Activated CD4-positive, CD25-positive, alpha-beta regulatory T cell treated with anti-CD3 and anti-CD28 coated beads, Interleukin-2, amount 50 U/mL, for 72 hours (primary cell): ENCODE measurements around the gene BMP10.

Source experiments
- DNase-seq: peaks from one replicate; pipeline ENCODE4 v3.0.0; 2021

Gene BMP10

DNA sequence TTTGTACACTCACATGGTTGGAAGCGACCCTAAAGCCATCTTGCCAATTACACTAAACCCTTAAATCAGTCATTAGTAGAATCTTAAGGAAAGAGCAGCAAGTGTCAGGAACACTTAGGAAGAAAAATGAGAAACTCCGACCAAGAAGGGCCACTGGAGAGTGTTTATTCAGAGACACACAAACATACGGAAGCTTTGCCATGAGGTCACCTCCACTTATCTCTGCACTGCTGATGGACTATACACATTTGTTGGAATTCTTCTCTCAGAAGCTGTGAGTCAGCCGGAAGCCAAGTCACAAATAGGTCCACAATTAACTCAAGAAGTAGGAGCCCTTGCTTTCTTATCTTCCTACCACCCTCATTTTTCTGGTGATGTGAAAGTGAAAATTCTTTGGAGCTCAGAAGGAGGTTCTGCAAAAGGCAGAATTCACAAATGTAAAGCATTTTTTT is 21.6 kb downstream of the BMP10 start:
- DNase-seq = no peak

DNA sequence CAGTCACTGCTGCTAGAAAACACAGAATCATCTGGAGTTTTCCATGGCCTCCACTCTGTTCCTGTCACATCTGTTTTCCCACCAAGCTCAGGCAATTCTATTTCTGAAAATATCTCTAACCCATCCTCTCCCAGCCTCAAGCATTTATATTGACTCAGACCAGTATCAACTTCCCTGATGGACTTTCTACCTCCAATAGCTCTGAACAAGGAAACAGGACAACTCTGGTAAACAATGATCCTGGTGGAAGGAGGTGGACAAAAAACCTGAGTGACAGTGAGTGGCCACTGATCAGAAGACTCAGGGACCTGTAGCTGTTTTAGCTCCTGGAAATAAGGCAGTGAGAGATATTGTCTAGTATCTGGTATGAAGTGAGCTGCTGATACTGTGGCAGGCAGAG is 23.4 kb downstream of the BMP10 start:
- DNase-seq = no peak

DNA sequence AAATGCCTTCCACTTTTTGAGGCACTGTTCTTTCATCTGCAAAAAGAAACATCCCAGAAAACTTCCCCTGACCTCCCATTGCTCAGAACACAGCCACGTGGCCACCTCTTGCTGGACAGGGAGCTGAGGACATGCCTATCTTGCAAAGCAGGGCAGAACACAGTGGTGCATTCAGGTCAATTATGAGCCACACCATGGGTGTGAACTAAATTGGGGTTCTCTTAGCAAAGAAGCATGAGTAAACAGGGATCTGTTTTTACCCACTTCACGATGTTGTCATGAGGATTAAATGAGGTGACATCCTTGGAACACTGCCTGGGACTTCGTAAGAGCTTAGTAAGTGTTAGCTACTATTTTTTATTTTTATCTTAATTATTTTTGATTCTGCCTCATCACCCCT is 25.1 kb downstream of the BMP10 start:
- DNase-seq = no peak

DNA sequence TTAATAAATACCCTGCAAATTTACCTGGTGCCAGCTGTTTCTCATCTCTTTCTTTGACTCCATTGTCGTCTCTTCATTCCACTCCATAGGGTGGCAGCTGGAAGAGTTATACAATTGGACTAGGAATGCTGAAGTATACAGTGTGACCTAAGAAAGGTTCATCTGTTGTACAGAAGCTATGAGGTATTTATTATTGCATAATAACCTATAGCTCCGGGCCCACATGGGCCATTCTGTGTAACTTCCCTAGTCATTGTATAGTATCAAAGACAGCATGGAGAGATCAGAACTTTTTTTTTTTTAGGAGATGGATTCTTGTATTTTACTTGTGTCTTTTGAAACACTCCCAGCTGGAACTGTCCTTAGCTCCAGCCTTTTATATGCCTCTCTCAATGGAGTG is 26.2 kb downstream of the BMP10 start:
- DNase-seq = no peak

DNA sequence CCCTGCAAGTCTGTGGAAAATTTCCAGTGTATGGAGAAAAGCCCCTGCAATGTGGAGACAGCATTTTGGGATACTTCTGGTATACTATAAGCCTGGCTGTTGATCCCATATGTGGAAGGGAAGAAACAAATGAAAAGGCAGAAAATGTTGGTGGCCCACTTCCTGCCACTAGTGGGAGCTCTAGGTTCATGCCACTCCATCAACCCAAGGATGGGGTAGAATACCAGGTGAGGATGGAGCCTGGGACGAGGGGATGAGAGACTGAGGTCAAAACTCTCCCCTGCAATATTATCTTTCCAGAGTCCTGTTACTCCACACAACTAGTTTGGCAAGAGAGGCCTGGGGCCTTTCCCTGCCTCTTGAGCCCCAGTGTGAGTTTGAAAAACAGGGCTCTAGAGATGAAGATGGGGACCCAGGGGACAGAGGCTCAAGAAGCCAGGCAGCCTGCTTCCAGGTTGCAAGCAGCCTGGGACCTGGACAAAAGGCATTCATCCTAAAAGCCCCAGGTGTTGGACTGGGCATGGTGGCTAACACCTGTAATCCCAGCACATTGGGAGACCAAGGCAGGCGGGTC is 31.9 kb downstream of the BMP10 start:
- no peak for DNase-seq

DNA sequence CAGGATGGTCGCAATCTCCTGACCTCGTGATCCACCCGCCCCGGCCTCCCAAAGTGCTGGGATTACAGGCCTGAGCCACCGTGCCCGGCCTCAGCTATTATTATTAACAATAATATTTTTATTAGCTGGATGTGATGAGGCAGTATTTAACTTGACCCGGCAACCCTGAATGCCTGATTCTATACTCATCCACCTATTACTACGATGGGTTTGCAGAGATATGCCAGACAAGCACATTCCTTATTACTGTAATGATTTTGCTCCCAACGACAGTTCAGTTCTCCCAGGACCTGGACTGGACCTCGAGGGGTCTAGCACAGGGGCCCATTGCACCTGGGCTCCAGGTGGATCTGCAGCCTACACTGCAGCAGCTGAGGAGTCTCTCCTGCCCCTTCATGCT is 32.6 kb downstream of the BMP10 start:
- no peak for DNase-seq

DNA sequence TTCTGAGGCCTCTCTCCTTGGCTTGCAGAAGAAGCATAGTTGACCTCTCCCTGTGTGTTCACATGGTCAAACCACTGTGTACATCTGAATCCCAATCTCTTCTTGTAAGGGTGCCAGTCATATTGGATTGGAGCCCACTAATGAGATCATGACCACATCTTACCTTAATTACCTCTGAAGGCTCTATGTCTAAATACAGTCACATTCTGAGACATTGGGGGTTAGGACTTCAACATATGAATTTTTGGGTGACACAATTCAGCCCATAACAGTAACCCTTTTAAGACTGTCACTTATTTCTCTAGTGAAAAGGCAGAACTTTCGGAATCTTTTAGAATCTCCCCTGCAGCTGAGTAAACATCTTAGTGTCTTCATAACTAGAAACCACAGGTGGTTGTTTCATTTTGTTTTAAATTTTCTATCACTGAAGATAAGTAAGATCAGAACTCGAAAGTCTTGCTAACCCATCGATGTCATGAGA is 33.3 kb downstream of the BMP10 start:
- DNase-seq = no peak

DNA sequence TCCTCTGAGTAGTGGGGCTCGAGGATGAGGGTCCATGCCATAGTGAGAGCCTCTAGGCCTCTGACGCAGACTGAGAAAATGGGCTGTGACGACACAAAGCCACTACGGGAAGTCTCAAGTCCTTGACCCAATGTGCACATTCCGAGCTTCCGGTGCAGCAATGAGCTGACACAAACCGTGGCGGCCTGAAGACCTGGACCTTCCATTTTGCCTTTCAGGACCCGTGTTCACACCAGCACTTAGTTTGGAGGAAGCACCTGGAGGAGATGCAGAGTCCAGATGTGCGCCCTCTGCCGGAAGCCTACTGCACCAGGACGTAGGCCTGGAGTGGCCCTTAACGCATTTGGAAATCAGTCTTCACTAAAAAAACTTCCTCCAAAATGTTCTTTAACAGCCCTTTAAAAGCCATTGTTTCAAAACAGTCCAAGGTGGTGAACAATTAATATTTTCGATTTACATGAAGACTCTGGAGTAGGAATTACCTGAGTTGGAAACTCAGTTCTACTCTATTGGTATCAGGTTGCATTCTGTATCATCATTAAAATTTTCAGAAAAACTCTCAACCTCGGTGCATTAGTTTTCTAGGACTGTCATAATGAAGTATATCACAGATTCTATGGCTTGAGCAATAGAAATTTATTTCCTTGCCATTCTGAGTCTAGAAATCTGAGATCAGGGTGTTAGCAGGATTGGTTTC is 33.9 kb downstream of the BMP10 start:
- DNase-seq = peak; percentile 70

DNA sequence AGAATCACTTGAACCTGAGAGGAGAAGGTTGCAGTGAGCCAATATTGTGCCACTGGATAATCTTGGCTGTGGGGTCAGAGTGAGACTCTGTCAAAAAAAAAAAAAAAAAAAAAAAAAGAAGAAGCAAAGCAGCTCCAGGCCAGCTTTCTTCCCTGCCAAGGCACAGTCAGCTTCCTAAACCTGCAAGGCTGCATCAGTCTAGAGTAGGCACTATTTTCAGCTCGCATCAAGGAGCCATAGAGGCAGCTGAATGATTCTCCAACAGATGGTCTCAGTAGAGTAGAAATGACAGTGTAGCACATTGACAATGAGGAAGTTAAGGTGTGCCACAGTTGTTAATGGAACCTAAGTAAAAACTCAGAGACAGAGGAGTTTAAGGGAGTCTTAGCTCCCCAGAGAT is 35.6 kb downstream of the BMP10 start:
- DNase-seq = no peak

DNA sequence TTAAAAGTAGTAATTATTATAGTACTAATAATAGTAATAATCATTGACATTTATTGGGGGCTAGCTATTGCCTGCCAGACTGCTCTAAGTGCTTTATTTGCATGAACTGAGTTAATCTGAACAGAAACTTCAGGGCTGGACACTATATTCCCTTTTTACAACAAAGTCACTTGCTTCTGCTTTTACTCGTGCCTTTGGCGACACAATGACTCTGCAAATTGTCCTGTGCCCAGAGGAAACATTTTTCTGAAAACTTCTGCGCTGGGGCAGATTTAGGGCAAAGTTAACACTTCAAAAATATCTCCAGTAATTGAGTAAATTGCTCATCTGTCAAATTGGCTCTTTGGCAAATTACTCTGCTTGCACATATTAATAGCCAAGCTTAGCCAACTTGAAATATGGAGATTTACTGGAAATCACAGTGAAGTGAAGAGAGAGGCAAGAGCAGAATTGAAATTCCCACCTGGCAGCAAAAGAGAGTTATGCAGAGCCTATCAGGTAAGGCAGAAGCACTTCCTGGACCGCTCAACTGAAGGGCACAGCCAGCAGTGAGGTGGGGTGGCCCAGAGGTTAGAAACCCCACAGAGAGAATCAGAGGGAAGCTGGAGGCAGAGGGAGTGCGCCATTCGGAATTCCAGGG is 36.3 kb downstream of the BMP10 start:
- no peak for DNase-seq

DNA sequence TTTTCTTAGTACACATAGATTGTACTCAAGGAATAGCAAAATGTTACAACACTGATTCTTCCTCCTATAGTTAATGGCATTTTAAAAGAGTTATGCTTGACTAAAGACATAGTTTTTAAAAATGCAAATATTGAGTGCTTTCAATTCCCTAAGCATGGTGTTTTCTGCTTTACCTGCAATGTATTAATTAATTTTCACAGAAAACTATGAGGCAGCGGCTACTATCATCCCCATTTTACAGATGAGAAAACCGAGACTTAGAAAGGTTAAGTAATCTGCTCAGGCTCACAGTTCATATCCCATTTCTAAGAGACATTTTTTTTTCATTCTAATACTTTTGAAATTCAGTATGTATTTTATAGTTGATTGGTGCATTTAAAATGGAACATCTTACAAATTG is 38.0 kb downstream of the BMP10 start:
- DNase-seq = no peak

DNA sequence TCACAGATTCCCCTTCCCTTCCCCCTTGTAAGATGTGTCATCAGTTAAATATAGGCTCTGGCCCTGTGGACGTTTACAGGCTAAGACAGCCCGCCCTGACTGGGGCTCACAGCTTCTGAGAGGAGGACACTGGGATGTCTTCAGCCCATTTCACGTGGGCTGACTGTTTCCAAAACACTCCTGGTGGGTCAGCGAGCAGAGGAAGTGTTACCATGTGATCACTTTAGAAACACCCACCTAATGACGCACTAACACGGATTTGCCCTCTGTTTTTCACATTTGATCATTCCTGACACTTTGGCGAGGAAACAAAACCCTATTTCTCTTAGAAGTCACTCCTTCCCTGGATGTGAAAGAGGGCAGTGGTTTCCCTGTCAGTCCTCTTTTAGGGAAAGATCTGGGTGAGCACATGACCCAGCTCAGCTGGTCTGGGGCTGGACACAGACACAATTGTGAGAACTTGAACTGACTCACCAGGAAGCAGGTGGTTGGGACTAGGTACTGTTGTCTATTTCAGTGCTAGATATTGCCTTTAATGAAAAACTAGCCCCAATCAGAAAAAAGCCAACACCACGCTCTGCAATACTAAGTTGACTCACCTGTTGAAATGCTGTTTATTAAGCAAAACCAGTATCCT is 38.8 kb downstream of the BMP10 start:
- no peak for DNase-seq

DNA sequence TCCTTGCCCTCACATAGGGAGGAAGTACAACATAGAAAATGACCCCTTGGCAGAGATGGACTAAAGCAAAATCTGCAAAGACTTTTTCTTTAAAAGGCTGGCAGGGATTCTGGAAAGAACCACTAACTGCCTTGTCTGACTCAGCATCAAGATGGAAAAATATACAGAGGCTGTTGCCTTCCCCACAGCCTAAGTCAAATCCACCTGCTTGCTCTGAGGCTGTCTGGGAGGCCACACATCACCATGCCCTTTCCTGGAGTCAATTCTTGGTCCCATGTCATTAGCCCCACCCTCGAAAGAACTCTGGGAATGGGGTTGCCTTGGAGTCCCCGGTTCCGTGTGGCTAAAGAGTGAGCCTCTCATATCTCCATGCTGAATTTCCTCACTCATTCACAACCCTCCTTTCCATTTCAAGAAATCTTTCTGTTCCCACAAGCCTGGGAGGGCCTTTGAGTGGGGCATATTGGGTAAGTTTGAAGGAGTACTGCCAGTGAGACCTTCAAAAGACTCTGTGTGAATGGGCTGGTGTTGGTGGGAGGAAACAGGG is 39.4 kb downstream of the BMP10 start:
- no peak for DNase-seq

DNA sequence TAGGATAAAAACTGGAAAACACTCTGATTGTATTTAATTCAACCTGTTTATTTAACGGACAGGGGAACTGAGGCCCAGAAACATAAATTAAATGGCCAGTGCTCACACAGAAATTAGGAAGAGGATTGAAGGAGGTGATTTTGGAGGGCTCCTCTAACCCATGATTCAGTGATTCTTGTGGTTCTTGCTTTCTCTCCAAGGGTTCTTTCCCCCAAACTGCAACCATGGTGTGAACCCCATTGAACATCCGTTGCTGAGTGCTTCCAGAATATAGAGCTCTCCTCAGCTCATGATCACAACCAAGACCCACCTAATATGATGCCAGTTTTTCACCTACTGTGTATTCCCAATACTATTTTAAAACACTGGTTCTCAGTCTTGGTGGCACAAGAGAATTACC is 41.4 kb downstream of the BMP10 start:
- DNase-seq = no peak

DNA sequence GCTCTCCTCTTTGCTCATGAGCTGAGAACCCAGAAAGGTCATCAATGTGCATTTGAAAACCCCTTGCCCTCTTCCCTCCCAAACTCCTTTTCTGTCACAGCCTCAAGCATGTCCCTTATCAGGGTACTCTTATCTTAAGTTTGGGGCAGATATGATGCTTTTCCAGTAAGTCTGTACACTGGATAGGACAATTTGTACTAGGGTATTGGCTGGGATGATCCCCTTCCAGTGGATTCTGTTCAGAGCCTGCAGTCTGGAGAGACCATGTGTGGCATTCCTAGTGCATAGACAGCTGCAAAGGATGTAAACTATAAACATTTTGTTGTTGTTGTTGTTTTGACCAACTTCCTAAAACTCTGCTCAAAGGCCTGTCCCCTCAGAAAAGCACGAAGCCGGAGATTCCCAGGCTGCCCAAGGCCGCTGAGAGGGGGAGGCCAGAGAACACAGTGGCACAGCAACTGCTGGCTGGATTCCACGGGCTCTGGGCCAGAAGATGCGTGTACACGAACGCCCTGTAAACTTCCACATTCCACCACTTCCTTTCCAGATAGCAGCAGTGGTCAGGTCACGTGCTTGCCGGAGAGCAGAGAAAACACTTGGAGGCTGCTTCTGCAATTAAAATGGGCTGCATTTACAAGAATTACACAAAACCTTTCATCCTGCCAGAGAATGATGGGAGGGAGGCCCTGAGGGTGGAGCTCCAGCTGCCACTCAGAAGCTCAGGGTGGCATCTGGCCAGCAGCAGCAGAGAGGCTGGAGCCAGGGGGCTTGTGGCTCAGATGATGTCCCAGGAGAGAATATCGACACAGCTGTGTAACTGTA is 42.1 kb downstream of the BMP10 start:
- DNase-seq = peak; percentile 42

DNA sequence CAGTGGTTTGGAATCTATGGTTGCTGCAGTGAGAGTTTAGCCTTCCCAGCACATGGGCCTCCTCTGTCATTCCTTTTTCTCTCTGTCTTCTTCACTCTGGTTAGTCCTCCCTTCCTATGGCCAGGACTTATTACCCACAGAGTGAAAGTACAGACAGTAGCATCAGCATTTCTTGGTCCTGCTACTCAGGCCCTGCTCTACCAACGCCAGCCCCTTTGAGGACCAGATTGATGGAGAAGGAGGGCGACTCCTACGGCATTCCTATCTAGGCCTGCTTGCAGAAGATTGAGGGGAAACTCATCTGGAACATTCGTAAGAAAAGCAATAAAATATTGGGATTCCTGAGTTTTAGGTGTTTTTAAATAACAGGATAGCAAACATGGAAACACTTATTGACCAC is 43.5 kb downstream of the BMP10 start:
- no peak for DNase-seq

DNA sequence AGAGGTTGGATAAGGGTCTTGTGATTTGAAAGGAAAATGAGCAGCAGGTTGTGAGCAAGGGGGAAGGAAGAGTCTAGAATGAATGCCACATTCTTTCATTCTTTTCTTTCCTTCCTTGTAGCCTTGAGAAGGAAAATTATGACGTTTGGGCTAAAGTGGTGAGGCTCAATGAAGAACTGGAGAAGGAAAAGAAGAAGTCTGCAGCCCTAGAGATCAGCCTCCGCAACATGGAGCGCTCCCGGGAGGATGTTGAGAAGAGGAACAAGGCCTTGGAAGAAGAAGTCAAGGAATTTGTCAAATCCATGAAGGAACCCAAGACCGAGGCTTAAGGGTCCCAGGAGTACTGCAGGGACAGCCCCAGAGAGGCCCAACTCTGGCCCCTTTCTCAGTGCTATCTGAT is 45.3 kb downstream of the BMP10 start:
- no peak for DNase-seq

DNA sequence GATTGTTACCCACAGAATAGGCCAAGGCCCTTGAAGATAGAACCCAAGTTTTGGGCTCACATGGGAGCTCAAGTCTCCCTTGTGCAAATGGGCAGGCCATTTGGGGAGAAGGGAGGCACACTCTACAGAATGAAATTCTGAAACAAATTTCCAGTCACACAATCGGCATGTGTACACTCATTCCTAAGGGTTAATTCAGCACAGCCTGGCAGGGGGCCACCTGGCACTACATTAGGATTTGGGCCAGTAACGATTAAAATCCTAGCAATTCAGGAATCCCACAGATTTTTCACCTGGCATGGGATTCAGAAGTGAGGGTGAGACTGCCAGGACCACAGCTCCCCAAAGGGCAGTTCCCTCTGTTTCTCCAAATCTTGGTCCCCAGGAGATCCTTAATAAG is 46.4 kb downstream of the BMP10 start:
- DNase-seq = no peak

DNA sequence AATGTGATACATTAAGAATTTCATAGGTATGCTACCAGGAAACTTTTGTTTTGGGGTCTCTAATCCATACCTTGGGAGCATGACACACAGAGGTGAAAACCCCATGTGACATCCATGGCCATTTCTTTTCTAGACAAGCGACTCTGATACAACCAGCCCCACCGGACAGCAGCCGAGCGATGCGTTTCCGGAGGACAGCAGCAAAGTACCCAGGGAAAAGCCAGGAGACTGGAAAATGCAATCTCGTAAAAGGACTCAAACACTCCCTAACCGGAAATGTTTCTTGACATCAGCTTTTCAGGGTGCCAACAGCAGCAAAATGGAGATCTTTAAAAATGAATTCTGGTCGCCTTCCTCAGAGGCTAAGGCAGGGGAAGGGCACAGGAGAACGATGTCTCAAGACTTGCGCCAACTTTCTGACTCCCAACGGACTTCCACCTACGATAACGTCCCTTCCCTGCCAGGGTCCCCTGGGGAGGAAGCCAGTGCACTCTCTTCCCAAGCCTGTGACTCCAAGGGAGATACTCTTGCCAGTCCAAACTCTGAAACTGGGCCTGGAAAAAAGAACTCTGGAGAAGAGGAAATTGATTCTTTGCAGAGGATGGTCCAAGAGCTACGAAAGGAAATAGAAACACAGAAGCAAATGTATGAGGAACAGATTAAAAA is 48.9 kb downstream of the BMP10 start:
- DNase-seq = no peak

DNA sequence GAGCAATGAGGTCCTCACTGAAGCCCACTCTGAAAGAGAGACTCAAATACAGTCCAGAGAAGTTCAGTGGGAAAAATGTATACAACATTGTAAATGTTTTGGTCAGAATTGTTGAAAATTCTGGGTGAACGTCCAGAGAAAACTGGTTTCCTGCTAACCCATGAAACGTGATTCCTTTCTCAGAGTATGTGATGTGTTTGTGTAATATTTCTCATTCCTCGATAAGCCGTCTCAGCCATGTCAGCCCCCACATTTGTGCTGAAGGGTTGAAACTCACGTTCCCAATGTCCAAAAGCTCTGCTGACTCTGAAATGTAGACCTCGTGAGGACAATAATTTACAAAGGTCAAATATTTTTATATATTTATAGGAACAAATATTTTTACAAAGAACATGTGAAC is 51.6 kb downstream of the BMP10 start:
- DNase-seq = no peak

DNA sequence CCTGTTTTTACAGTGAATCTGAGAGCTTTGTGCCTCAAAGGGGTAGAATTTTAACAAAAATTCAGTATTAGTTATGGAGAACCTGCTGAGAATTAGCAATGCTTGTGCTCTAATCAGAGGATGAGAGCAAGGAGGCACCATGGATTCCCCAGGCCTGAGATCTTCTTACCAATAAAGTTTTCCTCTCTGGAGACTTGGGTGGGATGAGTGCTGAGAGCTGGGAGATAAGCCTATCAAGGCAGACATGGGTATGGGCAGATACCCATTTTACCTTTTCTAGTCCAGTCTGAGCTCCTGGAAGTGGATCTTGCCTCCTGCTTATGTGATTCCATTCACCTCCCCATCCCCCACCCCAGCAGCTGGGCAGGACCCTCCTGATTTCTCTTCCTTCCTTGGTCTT is 53.9 kb downstream of the BMP10 start:
- DNase-seq = no peak
